Stimulated activated CD8-positive, alpha-beta memory T cell treated with anti-CD3 and anti-CD28 coated beads, Interleukin-4, amount 100 ng/mL, for 4 hours (primary cell): ENCODE results near the gene TENM3.

Source experiments
- DNase-seq, 2 donors: peaks; one replicate each; pipeline ENCODE4 v3.0.0-alpha.2; 2020; ENCODE audit warnings: low read depth in 2 of 2, low spot score in 1 of 2

The TENM3 gene

DNA sequence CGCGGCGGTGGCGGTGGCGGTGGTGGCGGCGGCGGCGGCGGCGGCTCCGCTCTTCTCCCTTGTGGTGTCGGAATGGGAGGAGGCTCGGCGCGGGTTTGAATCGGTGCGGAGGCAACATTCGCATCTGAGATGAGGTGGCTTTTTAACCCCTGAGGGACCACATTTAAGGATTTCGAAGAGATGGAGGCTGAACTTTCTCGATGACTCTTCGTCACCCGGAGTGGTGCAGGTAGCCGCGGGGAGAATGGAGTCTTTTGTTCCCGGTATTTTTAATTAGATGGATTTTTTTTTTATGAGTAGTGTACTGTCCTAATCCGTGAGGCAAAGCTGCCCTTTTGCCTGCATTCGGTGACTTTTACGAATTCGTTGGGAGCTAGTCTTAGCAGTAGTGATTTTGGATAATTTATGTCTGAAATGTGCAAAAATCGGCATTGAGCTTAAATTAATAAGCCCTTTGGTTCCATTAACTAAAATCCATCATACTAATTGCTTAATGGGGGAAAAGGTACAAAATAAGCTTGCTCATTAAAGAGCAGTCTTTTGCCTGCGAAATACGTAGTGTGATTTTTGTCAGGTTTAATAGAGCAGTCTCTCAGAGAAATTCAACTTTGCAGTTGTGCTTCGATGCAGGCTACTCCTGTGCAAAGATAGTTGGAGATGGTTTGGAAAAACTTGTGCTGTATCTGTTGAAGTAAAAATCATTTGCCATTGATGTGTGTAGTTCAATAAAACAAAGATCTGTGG, 206.2 kb downstream of the TENM3 start:
- DNase-seq: no peak

DNA sequence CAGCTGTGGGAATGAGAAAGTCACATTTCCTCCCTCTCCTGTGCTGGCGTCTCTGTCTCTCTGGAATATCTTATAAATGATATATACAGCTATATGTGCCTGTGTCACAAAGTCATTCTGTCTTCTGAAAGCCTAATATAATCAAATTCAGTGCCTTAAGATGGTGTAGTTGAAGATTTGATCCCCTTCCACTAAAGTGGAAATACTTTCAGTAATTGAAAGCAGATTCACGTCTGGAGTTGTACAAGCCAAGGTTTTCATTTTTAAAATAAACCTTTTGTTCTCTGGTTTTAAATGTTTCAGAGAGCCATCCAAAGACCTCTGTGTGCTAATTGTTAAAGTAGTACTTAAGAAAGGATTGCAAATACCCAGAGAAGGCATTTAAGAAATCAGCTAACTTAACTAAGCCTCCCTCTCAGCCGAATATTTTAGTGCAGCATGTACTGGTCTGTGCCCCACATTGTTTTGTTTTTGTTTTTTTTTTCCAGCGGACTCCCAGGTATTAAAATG, 206.8 kb downstream of the TENM3 start:
- DNase-seq: no peak

- no peak for DNase-seq
Observed at GRCh38 chr4:182451441-182451840, 208.2 kb downstream of the TENM3 start.

- no peak for DNase-seq
Observed at GRCh38 chr4:182453830-182454229, 210.6 kb downstream of the TENM3 start.

DNA sequence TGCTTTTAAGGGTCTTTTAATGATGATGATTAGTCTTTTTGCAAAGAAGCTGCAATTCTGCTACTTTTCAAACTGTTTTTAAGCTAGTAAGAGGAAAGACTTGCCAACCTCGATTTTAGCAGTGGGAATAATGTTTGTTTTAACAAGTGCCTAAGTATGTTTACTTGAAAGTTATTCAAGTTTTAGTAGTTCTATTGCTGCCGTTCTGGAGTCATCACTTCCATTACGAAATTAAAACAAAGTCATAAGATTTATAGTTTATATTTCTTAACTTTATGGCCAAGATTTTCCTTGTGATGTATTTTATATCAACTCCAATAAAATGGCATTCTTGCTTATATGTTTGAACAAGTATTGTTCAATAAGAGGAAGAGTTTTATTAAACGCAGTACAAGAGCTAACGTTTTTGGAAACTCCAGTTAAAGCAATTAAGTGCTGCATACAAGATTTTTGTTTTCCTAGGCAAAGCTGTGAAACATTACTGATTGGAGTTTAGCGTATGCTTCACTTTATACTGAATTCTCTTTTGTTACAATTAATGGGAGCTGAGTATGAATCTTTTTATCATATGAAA, 211.3 kb downstream of the TENM3 start:
- no peak for DNase-seq

- DNase-seq: no peak
Observed at GRCh38 chr4:182465114-182465513, 221.9 kb downstream of the TENM3 start.

- DNase-seq: no peak
Observed at GRCh38 chr4:182465979-182466378, 222.8 kb downstream of the TENM3 start.

- DNase-seq: no peak
Observed at GRCh38 chr4:182470215-182470614, 227.0 kb downstream of the TENM3 start.

DNA sequence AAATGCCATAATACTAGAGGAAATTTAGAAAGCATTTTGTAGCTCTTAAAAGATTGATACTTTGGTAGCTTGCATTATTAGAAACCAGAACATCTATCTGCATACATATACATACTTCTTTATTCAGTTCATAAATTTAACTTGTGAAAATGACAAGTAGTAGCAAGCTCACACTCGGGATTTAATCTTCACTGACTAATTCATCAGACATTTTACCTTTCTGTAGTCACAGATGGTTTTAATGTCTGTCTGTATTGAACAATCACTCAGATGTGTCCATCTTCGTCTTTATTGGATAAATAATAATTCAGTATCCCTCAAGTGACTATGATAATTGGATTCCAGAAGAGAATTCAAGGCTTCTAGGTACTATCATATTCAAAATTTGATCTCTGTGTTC, 232.3 kb downstream of the TENM3 start:
- no peak for DNase-seq

DNA sequence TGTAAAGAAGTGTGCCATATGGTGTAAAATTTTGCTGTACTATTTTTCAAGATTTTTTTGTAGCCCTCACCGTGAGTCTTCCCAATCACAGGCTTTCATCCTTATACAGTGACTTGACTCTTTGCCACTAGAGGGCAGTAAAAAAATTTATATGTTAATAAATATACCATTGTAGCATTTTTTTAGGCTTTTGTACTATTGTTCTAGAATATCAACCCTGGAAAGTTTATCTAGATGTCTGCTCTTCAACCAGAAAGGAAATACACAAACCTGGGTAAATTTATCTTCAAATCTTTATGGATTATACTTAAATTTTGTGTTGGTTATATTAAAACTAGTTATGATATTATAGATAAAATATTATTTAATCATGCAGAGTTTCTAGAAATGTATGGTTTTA, 235.3 kb downstream of the TENM3 start:
- DNase-seq: no peak

- DNase-seq: no peak
Observed at GRCh38 chr4:182483685-182484084, 240.5 kb downstream of the TENM3 start.

DNA sequence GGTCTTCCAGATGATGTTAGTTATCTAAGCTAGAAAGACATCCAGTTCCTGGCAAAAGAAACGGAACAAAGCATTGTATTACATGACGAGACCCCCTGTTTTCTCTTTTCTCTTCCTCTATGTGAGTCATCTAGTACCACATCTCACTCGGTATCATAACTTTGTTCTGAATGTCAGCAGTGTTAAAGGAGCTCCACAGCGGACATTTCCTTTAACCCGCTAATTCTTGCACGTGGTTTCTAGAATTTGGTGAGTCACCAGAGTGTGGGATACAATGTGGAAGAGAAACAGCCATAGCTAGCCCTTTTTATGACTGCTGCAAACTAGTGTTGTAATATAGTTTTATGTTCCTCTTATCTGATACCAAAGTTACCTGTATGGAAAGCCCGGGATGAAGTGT, 243.7 kb downstream of the TENM3 start:
- no peak for DNase-seq

DNA sequence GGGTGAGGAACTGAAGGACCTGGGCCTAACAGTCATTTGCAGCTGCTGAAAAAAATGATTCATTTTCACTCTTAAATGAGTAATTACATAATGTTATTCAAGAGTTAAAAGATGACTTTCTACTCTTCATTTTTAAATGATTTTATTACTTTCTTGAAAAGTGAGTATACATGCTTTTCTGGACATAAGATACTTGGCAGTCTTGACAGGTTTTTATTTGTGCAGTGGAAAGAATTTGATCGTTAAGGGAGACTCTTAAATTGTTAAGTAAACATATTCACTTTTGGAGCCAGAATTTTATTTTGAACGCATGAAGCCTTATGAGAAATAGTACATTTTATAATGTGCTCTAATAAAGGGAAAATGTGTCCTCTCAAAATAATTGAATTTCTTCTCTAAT, 245.7 kb downstream of the TENM3 start:
- no peak for DNase-seq

GRCh38 chr4:182489607-182490006, 246.4 kb downstream of the TENM3 start:
- no peak for DNase-seq

GRCh38 chr4:182491719-182492118, 248.5 kb downstream of the TENM3 start:
- DNase-seq: no peak

GRCh38 chr4:182492423-182492822, 249.2 kb downstream of the TENM3 start:
- DNase-seq: no peak

- no peak for DNase-seq
Observed at GRCh38 chr4:182493377-182493776, 250.2 kb downstream of the TENM3 start.

- DNase-seq: no peak
Observed at GRCh38 chr4:182494103-182494502, 250.9 kb downstream of the TENM3 start.

GRCh38 chr4:182495031-182495430, 251.8 kb downstream of the TENM3 start:
- DNase-seq: no peak

- no peak for DNase-seq
Observed at GRCh38 chr4:182495645-182496385, 252.6 kb downstream of the TENM3 start.

GRCh38 chr4:182496408-182496807, 253.2 kb downstream of the TENM3 start:
- no peak for DNase-seq

DNA sequence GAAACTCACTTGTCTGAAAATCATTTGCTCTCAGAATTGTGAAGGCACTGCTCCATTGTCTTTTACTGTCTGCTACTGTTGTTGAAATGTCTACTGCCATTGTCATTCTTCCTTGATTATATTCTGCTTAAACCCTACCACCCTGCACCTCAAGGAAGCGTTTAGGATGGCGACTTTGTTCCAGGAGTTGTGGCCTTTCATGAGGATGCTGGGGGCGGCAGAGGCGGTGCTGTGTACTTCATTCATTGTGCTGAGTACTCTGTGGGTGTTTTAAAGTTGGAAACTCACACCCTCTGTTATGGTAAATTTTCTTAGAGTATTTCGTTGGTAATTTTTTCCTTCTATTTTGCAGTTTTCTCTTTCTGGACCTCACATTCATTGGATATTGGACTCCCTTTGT, 258.9 kb downstream of the TENM3 start:
- DNase-seq: no peak
